CD4-positive, alpha-beta T cell treated with Interleukin-12 subunit alpha and Interleukin-12 subunit beta, for 1 hour (primary cell): ENCODE data around the gene AGAP1.

Source experiments
- DNase-seq: peaks from one replicate; pipeline ENCODE4 v3.0.0-alpha.2; 2020

Gene AGAP1

GRCh38 chr2:235641956-235642355, 148.1 kb downstream of the AGAP1 start:
- DNase-seq = no peak

DNA sequence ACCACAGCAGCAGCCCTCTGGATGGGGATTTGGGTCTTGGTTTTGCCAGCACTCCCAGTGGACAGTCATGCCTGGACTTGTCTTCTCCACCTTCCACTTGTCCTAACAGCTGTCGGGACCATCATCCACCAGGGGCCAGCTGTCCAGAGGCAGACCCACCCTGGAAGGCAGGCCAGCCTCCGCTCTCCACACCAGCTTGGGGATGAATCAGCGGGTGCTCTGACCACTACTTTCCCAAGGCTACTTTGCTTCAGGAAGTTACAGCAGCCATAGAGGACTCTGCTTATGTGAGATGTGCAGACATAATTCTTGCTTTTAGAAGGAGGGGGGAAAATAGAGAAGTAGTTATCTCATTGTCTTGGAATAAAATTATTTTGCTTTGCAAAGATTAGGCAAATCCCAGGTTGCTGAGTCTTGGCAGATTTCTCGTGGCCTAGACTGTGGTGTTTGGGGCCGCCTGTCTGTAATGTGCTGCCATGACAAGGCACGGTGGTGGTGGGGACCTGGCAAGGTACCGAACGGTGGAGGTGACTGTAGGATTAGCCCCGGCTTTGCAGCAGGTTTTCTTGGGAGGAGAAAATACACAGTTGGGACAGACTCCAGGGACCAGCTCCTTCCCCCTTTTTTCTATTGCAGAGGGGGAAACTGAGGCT, 148.7 kb downstream of the AGAP1 start:
- no peak for DNase-seq

DNA sequence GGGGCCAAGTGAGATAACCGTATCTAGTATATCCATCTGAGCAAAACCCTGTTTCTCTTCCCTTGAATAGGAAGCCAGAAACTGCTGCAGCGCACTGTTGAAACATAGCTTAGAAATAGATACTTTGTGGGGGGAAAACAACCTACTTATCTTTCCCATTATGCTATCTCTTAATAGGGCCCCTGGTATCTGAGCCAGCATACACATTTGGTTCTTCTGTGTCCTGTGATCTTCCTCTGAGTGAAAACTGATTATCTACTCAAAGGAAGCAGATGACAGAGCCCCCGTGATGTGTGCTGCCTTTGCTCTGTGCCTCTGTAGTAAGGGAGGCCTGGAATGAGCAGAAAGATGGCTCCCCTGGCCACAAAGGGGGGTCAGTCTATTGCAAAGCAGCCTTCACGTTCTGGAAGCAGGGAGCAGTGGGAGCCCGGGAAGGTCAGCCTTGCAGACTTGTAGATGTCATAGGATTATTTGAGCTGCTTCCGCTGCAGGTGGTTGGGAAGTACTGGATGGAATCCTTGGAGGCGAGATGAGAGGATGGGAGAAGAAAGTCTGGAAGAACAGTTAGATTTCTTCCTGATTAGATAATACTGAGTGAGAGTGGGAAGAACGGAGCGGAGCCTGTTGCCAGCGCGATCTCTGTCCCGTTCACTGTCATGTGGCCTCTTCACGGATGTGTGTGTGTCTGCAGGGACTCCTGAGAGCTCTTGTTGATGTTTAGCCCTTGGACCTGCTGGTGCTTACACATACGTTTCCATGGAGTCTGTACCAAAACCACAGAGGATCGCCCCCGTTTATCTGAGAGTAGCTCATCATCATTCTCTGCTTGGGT, 150.1 kb downstream of the AGAP1 start:
- no peak for DNase-seq

DNA sequence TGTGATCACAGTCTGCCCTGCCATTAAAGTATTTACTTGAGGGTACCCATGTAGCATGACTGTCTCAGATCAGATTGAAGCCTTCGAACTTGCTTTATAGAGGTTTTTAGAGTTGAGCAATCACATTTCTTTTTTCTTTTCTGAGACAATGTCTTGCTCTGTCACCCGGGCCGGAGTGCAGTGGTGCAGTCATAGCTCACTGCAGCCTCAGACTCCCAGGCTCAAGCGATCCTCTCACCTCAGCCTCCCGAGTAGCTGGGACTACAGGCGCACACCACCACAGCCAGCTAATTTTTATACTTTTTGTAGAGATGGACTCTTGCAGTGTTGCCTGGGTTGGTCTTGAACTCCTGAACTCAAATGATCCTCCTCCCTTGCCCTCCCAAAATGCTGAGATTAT, 153.4 kb downstream of the AGAP1 start:
- DNase-seq = no peak

GRCh38 chr2:235647877-235648276, 154.0 kb downstream of the AGAP1 start:
- no peak for DNase-seq

DNA sequence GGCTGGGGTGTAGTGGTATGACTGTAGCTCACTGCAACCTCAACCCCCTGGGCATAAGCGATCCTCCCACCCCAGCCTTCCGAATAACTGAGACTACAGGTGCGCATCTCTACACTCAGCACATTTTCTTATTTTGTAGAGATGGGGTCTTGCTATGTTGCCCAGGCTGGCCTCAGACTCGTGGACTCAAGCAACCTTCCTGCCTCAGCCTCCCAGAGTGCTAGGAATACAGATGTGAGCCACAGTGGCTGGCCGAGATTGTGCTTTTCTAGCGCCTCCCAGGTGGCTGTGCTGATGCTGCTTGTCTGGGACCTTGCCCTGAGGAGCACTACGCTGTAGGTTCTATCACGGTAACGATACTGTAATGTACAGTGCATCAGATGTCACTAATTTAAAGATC, 155.6 kb downstream of the AGAP1 start:
- no peak for DNase-seq

- DNase-seq = no peak
Measured at GRCh38 chr2:235651643-235652042, 157.8 kb downstream of the AGAP1 start.

- no peak for DNase-seq
Measured at GRCh38 chr2:235654103-235654813, 160.4 kb downstream of the AGAP1 start.

- DNase-seq = no peak
Measured at GRCh38 chr2:235658351-235659174, 164.7 kb downstream of the AGAP1 start.

DNA sequence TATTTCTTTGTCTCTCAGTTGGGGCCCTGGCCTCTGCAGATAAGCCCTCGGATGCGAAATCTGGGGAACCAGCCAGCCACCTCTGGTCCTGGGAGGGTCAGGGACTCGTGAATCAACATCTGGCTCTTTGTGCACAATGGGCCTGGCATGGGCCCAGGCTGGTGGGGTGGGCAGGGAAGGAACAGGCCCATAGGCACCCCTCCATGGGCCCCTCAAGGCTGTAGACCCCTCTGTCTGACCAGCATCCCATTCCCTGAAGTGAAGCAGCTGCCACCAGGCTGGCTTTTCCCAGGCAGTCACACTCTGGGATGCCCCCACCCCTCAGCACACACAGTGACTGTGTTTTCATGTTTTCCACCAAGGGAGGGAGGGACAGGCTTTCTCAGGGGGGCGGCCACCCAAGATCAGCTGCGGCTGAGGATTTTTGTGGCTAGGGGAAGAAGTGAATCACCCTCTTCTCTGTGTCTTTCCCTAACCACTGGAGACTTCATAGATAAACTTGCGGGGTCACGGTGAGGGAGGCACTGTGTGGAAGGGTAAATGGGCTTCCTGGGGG, 166.0 kb downstream of the AGAP1 start:
- DNase-seq = no peak

GRCh38 chr2:235660484-235661082, 166.7 kb downstream of the AGAP1 start:
- no peak for DNase-seq

- DNase-seq = no peak
Measured at GRCh38 chr2:235661167-235661937, 167.5 kb downstream of the AGAP1 start.

- DNase-seq = no peak
Measured at GRCh38 chr2:235661952-235662351, 168.1 kb downstream of the AGAP1 start.

GRCh38 chr2:235663875-235664274, 170.0 kb downstream of the AGAP1 start:
- DNase-seq = no peak

DNA sequence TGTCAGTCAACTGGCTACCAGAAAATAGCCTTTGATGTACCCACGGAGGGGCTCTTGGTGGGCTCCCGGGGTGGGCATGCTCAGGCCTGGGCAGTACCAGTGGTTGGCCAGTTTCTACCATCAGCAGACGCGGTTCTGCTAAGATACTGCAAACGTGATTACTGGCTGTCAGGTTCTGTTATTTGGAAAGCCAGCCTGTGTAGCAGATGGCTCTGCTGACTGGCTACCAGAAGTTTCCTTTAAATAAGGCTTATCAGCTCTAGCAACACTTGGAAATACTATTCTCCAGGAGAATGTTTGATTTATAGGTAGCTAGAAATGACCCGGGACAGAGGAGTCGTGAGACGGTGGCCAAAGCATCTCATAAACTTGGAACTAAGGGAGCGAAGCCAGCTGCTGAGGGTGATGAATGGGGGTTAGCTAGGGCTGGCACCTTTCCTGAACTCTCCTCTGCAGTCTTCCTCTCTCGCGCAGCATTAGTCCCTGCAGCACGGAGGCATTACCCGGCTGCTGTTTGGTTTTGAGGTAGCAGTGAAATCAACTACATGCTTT, 171.9 kb downstream of the AGAP1 start:
- DNase-seq = no peak

DNA sequence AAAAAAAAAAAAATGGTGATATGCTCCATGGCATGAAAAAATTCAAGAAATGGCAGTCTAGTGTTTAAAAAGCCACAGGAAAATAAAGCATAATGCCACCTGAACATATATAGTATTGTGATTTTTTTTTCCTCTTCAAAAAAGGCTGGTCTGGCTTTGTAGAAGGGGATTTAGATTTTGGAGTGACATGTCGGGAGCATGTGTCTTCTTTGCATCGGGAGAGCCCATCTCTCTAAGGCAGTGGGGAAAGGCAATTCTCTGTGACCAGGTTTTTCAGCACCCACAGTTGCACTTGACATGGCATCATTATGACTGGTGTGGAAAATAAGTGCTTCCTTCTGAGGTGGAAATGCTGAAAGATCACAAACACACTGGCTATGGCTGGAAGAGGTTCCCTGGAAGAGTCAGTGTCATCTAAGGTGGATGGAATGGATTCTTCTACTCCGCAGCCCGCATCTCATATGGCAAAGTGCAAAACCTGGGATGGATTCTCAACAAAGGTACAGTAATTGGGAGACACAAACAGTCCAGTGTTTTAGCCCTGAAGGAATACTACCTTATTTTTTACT, 172.5 kb downstream of the AGAP1 start:
- DNase-seq = peak; percentile 53

DNA sequence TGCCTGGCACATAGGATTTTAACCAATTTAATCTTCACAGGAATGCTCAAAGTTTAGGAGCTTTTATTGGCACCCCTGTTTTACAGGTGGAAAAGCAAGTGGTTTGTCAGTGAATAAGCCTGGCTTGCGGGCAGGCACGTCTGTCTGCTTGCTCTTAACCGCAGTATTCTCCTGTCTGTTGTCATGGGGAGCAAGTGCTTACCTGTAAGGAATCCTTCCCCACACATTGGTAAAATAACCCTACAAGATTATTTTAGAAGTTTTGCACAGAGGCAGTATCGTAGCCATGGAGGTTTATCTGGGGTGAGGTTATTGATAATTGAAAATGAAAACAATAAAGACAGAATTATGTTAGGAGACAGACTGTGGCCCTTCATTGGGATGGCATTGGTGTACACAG, 174.9 kb downstream of the AGAP1 start:
- DNase-seq = no peak

GRCh38 chr2:235669269-235669831, 175.5 kb downstream of the AGAP1 start:
- DNase-seq = peak; percentile 59

DNA sequence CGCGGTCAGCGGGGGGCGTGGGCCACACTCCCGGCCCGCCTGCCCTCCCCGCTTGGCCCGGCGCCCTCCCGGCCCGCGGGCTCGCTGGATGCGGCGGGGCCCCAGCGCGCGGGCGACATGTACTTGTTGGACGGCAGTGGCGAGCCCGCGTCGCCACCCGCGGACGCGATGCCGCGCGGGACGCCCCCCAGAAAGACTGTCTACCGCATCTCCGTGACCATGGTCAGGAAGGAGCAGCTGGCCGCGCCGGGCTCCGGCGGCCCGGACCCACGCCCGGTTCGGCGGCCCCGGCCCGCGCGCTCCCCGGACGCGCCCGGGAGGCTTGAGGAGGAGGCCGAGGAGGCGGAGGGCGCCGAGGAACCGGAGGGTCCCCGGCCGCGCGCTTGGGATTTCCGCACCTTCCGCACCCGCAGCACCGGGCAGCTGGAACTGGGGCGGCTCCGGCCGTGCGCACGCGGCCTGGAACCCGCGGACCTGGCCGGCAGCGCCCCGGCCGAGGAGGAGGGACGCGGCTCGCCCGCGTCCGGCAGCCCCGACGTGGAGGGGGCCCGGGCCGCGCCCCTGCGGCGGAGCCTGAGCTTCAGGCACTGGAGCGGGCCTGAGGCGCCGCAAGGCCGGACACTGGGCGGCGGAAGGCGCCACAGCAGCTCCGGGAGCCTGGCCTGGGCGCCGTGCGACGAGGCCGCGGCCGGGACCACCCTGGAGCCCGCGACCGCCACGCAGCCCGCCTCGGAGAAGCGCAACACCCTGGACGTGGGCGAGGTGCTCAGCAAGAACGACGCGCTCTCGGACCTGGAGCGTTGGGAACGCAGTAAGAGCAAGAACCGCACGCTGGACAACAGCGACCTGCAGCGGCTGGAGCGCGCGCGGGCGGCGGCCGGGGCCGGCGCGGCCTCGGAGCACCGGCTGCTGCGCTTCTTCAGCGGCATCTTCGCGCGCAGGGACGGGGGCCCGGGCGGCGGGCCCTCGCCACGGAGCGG, 176.4 kb downstream of the AGAP1 start:
- DNase-seq = no peak
